HEK293 (cell line): ENCODE data around the gene PABPC1L2A.
"Not testable (repeated sequence)": the region's sequence is repeated elsewhere in the genome, so short reads cannot be mapped to it uniquely, and the experiment has no call there.

Source experiments
- CTCF ChIA-PET: fragments of 350-600 bp; formaldehyde crosslinking; extraction: SDS; loops from one replicate; lab custom pipeline; 2021; ENCODE audit warnings: antibody characterized with exemption; lab: Yijun Ruan, JAX
- POLR2A ChIA-PET: fragments of 300-600 bp; formaldehyde crosslinking; extraction: SDS; loops from one replicate; lab custom pipeline; 2020; ENCODE audit warnings: antibody characterized with exemption, inconsistent platforms; lab: Yijun Ruan, JAX
- H3K27ac ChIP-seq: fragments of 200-500 bp; sonication (Bioruptor generic); 2 replicates; pipeline ENCODE4 v1.5.1; 2014; ENCODE audit warnings: low read depth, low read length, control low read depth, inconsistent platforms; ENCODE audit errors: extremely low read depth
- H3K36me3 ChIP-seq, 2 experiments: fragments of 200-500 bp in 1 of 2; sonication (Bioruptor generic) in 1 of 2; 1 replicate in 1 of 2; 2 replicates in 1 of 2; pipeline ENCODE4 v1.5.1; 2014 to 2017; ENCODE audit warnings: inconsistent platforms in 2 of 2, low read length in 2 of 2; ENCODE audit not compliant: control insufficient read depth in 2 of 2, insufficient read depth in 1 of 2
- H3K4me1 ChIP-seq: fragments of 200-500 bp; sonication (Bioruptor generic); 2 replicates; pipeline ENCODE4 v1.5.1; 2014; ENCODE audit warnings: mild to moderate bottlenecking, low read length, inconsistent platforms; ENCODE audit not compliant: control insufficient read depth, insufficient read depth
- H3K4me3 ChIP-seq: 2 replicates; pipeline ENCODE4 v1.5.1; 2011; ENCODE audit warnings: low read depth, mild to moderate bottlenecking, control low read depth, low read length, moderate library complexity
- H3K9me3 ChIP-seq: fragments of 200-500 bp; sonication (Bioruptor generic); 2 replicates; pipeline ENCODE4 v1.5.1; 2014; ENCODE audit warnings: low read depth, low read length, inconsistent platforms; ENCODE audit not compliant: control insufficient read depth, insufficient read depth
- ATF2 ChIP-seq: fragments of 450-650 bp; formaldehyde crosslinking; IDR thresholded peaks from 2 replicates; pipeline ENCODE4 v1.5.1; 2016; ENCODE audit warnings: missing biosample characterization, missing genetic modification characterization, low read depth
- MEIS1 ChIP-seq: sonication (generic); formaldehyde crosslinking; IDR thresholded peaks from 2 replicates; pipeline ENCODE4 v1.8.1; 2022; ENCODE audit warnings: missing genetic modification reagents, mild to moderate bottlenecking, borderline replicate concordance
- REPIN1 ChIP-seq: fragments of 450-650 bp; formaldehyde crosslinking; IDR thresholded peaks from 2 replicates; pipeline ENCODE4 v1.5.1; 2017; ENCODE audit warnings: missing biosample characterization, missing genetic modification characterization, low read depth
- ZBTB44 ChIP-seq: fragments of 450-650 bp; IDR thresholded peaks from 2 replicates; pipeline ENCODE4 v1.5.1; 2018; ENCODE audit warnings: missing biosample characterization, mild to moderate bottlenecking, missing genetic modification characterization
- ZFP41 ChIP-seq: fragments of 450-650 bp; formaldehyde crosslinking; IDR thresholded peaks from 2 replicates; pipeline ENCODE4 v1.5.1; 2016; ENCODE audit warnings: missing biosample characterization, missing genetic modification characterization, borderline replicate concordance
- ZNF19 ChIP-seq: fragments of 450-650 bp; formaldehyde crosslinking; IDR thresholded peaks from 2 replicates; pipeline ENCODE4; 2016; ENCODE audit warnings: missing biosample characterization, missing genetic modification characterization, low read depth
- ZNF26 ChIP-seq: fragments of 450-650 bp; formaldehyde crosslinking; IDR thresholded peaks from 2 replicates; pipeline ENCODE4 v1.5.1; 2016; ENCODE audit warnings: missing biosample characterization, missing genetic modification characterization
- ZNF292 ChIP-seq: fragments of 450-650 bp; formaldehyde crosslinking; IDR thresholded peaks from 2 replicates; pipeline ENCODE4 v1.5.1; 2016; ENCODE audit warnings: low read depth, missing biosample characterization, missing genetic modification characterization, borderline replicate concordance
- ZNF302 ChIP-seq: fragments of 450-650 bp; formaldehyde crosslinking; IDR thresholded peaks from 2 replicates; pipeline ENCODE4 v1.5.1; 2016; ENCODE audit warnings: missing biosample characterization, missing genetic modification characterization, low read depth
- ZNF341 ChIP-seq: fragments of 450-650 bp; formaldehyde crosslinking; IDR thresholded peaks from 2 replicates; pipeline ENCODE4; 2016; ENCODE audit warnings: low read depth, missing biosample characterization, missing genetic modification characterization
- ZNF366 ChIP-seq: fragments of 450-650 bp; formaldehyde crosslinking; conservative IDR thresholded peaks from 2 replicates; pipeline ENCODE4 v1.5.1; 2016; ENCODE audit warnings: missing biosample characterization, missing genetic modification characterization
- ZNF488 ChIP-seq: fragments of 450-650 bp; formaldehyde crosslinking; IDR thresholded peaks from 2 replicates; pipeline ENCODE4 v1.5.1; 2016; ENCODE audit warnings: missing biosample characterization, missing genetic modification characterization
- ZNF530 ChIP-seq: fragments of 450-650 bp; formaldehyde crosslinking; IDR thresholded peaks from 2 replicates; pipeline ENCODE4 v1.5.1; 2016; ENCODE audit warnings: low read depth, missing biosample characterization, missing genetic modification characterization
- ZNF558 ChIP-seq: fragments of 450-650 bp; formaldehyde crosslinking; IDR thresholded peaks from 2 replicates; pipeline ENCODE4 v1.5.1; 2016; ENCODE audit warnings: missing biosample characterization, missing genetic modification characterization
- ZNF560 ChIP-seq: fragments of 450-650 bp; formaldehyde crosslinking; IDR thresholded peaks from 2 replicates; pipeline ENCODE4 v1.5.1; 2017; ENCODE audit warnings: missing biosample characterization, missing genetic modification characterization, borderline replicate concordance
- ZNF571 ChIP-seq: fragments of 450-650 bp; formaldehyde crosslinking; IDR thresholded peaks from 2 replicates; pipeline ENCODE4 v1.5.0; 2017; ENCODE audit warnings: missing biosample characterization, missing genetic modification characterization
- ZNF596 ChIP-seq: fragments of 450-650 bp; IDR thresholded peaks from 2 replicates; pipeline ENCODE4 v1.5.0; 2018; ENCODE audit warnings: missing biosample characterization, mild to moderate bottlenecking, missing genetic modification characterization, moderate library complexity
- ZNF629 ChIP-seq: fragments of 450-650 bp; formaldehyde crosslinking; IDR thresholded peaks from 2 replicates; pipeline ENCODE4 v1.5.1; 2017; ENCODE audit warnings: missing biosample characterization, missing genetic modification characterization
- ZNF707 ChIP-seq: fragments of 450-650 bp; formaldehyde crosslinking; IDR thresholded peaks from 2 replicates; pipeline ENCODE4 v1.5.1; 2016; ENCODE audit warnings: missing biosample characterization, missing genetic modification characterization

Gene PABPC1L2A

GRCh38 chrX:73079024-73079562 lies at the start of gene PABPC1L2A:
TSS of gene PABPC1L2A (minus strand) at chrX:73079512. CDS start at chrX:73079386, 126 bp downstream.
- CTCF ChIA-PET, H3K36me3 ChIP-seq, H3K4me3 ChIP-seq, POLR2A ChIA-PET, H3K9me3 ChIP-seq, H3K4me1 ChIP-seq, H3K27ac ChIP-seq: not testable (repeated sequence)

- Histone ChIP-seq H3K27ac (no peak overlapping the region), H3K4me1 (no peaks in the 10 kb centered on the region), H3K4me3 (no peak overlapping the region), H3K36me3 (no peaks in the 10 kb centered on the region), H3K9me3 (peaks cover 3% of the 10 kb centered on the region)
- CTCF ChIA-PET: interaction anchor here (1.0 kb wide), 1 partner anchor 10 kb away, joined by 3 read pairs; no protein-coding TSS in a partner anchor
- TF ChIP-seq ZNF19 (no peak), ATF2 (tag by site-specific recombination) (no peak), REPIN1 (no peak), MEIS1 (CRISPR knock-in tag) (no peak), ZNF571 (tag by site-specific recombination) (no peak), ZNF302 (no peak), ZFP41 (tag by site-specific recombination) (no peak), ZNF558 (tag by site-specific recombination) (no peak), ZNF629 (tag by site-specific recombination) (no peak), ZBTB44 (tag by site-specific recombination) (no peak), ZNF707 (tag by site-specific recombination) (no peak), ZNF596 (tag by site-specific recombination) (no peak), ZNF488 (tag by site-specific recombination) (no peak), ZNF292 (tag by site-specific recombination) (no peak), ZNF366 (no peak)
- TF ChIP-seq, all 188 proteins: peak for 0
- POLR2A ChIA-PET: no interaction called here
Observed at GRCh38 chrX:73127700-73128241, 48.5 kb upstream of the PABPC1L2A start.

GRCh38 chrX:73126240-73126639 lies 46.9 kb upstream of the PABPC1L2A start:
- H3K27ac ChIP-seq: no peak overlapping the region
- TF ChIP-seq ZNF560 (tag by site-specific recombination) (no peak), ZNF26 (no peak), ZNF341 (tag by site-specific recombination) (no peak), ZNF530 (tag by site-specific recombination) (no peak)
- POLR2A ChIA-PET: no interaction called here
- no peaks in the 10 kb centered on the region for H3K36me3 ChIP-seq
- H3K9me3 ChIP-seq: peaks cover 3% of the 10 kb centered on the region
- no peak overlapping the region for H3K4me3 ChIP-seq
- CTCF ChIA-PET: no interaction called here
- H3K4me1 ChIP-seq: no peaks in the 10 kb centered on the region

GRCh38 chrX:73099505-73099904 lies 20.2 kb upstream of the PABPC1L2A start:
- H3K4me3 ChIP-seq, H3K9me3 ChIP-seq, H3K4me1 ChIP-seq, H3K36me3 ChIP-seq, H3K27ac ChIP-seq, POLR2A ChIA-PET: not testable (repeated sequence)
- CTCF ChIA-PET: interaction anchor here (0.6 kb wide), 1 partner anchor 12 kb away, joined by 3 read pairs; no protein-coding TSS in a partner anchor
